ENCODE data around the gene HMGB4.

Gene HMGB4

DNA sequence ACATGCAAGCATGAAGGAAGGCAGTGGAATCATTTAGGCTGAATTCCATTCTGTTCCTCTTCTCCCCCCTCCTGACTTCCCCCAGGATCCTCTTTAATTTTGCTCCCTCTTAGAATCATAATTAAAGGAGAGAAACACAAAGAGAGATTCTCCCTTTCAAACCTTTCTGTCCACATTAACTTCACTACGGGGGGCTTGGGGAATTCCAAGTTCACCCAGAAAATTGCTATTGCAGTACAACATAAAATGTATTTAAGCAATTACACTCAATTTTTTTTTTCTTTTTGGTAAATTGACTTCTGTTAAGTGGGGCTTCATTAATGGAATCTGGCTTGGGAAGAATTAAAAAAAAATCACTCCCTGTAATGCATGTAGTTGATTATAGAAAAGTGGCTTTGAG is 13.4 kb upstream of the HMGB4 start:
- no peaks in the 10 kb centered on the region for H3K4me1 ChIP-seq (ENCODE audit: control insufficient read depth, insufficient read depth, low read length)
- H3K9ac ChIP-seq (ENCODE audit: low read length) = no peak overlapping the region
- H3K9me3 ChIP-seq (ENCODE audit: control insufficient read depth, low read length) = no peaks in the 10 kb centered on the region
- H3K27me3 ChIP-seq (ENCODE audit: control insufficient read depth, insufficient read depth, low read length) = no peaks in the 10 kb centered on the region
- no peak overlapping the region for H3K4me3 ChIP-seq (ENCODE audit: low read length)
- no peaks in the 10 kb centered on the region for H3K36me3 ChIP-seq (ENCODE audit: control insufficient read depth, insufficient read depth, low read length)

DNA sequence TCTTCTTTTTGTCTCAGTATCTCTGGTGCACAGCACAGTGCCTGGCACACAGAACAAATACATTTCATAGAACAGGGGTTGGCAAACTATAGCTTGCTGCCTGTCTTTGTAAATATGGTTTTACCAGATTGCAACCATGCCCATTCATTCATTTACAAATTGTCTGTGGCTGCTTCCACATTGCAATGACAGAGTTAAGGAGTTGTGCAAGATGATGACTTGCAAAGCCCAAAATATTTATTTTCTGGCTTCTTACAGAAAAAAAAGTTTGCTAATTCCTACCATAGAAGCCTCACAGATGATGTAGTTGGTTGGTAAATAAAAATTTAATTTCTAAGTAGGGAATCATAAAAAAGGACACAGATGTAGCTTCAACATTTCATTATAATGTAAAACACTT is 11.2 kb upstream of the HMGB4 start:
- no peak overlapping the region for H3K9ac ChIP-seq (ENCODE audit: low read length)
- no peaks in the 10 kb centered on the region for H3K9me3 ChIP-seq (ENCODE audit: control insufficient read depth, low read length)
- no peaks in the 10 kb centered on the region for H3K4me1 ChIP-seq (ENCODE audit: control insufficient read depth, insufficient read depth, low read length)
- no peak overlapping the region for H3K4me3 ChIP-seq (ENCODE audit: low read length)
- H3K36me3 ChIP-seq (ENCODE audit: control insufficient read depth, insufficient read depth, low read length) = no peaks in the 10 kb centered on the region
- H3K27me3 ChIP-seq (ENCODE audit: control insufficient read depth, insufficient read depth, low read length) = no peaks in the 10 kb centered on the region

DNA sequence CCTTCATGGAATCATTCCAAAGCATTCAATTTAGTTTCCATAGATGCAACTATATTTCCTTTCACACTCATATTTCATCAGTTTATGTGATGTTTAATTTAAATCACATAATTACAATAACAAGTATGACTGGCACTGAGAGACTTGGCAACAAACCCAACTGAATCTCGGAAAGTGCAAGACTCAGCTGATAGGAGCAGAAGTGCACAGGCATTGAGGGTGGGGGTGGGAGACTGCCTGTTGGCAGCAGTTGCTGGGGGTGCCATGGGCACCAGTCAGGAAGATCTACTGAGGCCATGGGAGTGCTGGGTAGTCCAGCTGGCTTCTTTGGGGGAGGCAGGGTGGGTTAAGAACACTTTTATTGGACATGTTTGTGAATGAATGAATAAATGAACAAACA is 10.4 kb upstream of the HMGB4 start:
- Histone ChIP-seq H3K27me3 (ENCODE audit: control insufficient read depth, insufficient read depth, low read length) (no peaks in the 10 kb centered on the region), H3K9ac (ENCODE audit: low read length) (no peak overlapping the region), H3K9me3 (ENCODE audit: control insufficient read depth, low read length) (no peaks in the 10 kb centered on the region), H3K4me3 (ENCODE audit: low read length) (no peak overlapping the region), H3K4me1 (ENCODE audit: control insufficient read depth, insufficient read depth, low read length) (no peaks in the 10 kb centered on the region), H3K36me3 (ENCODE audit: control insufficient read depth, insufficient read depth, low read length) (no peaks in the 10 kb centered on the region)

DNA sequence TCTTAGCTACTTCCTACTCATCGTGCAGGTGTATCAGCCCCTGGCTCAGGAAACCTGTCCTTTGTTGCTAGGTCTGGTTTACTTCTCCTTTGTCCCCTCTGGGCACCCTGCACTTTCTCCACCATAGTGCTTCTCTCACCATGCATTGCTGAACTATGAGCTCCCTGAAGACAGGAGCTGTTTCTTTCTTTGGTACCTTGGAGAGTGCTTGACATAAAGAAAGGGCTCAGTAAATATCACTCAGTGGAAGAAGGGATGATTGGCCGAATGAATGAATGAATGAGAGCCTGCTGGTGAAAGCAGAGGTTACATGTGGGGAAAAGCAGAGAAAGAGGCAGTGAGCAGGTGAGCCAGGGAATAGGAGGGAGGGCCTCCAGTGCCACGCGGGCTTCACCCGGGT is 9.8 kb upstream of the HMGB4 start:
- Histone ChIP-seq H3K9me3 (ENCODE audit: control insufficient read depth, low read length) (no peaks in the 10 kb centered on the region), H3K4me1 (ENCODE audit: control insufficient read depth, insufficient read depth, low read length) (no peaks in the 10 kb centered on the region), H3K36me3 (ENCODE audit: control insufficient read depth, insufficient read depth, low read length) (no peaks in the 10 kb centered on the region), H3K4me3 (ENCODE audit: low read length) (no peak overlapping the region), H3K27me3 (ENCODE audit: control insufficient read depth, insufficient read depth, low read length) (no peaks in the 10 kb centered on the region), H3K9ac (ENCODE audit: low read length) (no peak overlapping the region)

DNA sequence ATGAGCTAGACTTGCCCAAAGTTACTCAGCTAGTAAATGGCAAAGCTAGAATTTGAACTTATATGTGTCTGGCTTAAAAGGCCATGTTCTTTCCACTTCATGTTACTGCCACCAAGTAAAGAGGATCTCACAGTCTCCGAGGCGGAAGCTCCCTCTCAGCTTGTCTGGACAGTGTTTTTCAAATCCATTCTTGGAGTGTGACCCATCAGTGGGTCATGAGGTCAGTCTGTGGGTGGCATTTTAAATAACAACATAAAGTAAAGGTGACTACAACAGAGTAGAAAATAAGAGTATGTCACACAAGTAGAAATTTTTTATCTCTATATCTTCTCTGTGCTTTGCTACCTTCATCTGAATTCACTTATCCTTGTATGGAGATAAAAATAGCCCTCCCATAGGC is 3.2 kb upstream of the HMGB4 start:
- H3K9ac ChIP-seq (ENCODE audit: low read length) = no peak overlapping the region
- H3K27me3 ChIP-seq (ENCODE audit: control insufficient read depth, insufficient read depth, low read length) = no peaks in the 10 kb centered on the region

DNA sequence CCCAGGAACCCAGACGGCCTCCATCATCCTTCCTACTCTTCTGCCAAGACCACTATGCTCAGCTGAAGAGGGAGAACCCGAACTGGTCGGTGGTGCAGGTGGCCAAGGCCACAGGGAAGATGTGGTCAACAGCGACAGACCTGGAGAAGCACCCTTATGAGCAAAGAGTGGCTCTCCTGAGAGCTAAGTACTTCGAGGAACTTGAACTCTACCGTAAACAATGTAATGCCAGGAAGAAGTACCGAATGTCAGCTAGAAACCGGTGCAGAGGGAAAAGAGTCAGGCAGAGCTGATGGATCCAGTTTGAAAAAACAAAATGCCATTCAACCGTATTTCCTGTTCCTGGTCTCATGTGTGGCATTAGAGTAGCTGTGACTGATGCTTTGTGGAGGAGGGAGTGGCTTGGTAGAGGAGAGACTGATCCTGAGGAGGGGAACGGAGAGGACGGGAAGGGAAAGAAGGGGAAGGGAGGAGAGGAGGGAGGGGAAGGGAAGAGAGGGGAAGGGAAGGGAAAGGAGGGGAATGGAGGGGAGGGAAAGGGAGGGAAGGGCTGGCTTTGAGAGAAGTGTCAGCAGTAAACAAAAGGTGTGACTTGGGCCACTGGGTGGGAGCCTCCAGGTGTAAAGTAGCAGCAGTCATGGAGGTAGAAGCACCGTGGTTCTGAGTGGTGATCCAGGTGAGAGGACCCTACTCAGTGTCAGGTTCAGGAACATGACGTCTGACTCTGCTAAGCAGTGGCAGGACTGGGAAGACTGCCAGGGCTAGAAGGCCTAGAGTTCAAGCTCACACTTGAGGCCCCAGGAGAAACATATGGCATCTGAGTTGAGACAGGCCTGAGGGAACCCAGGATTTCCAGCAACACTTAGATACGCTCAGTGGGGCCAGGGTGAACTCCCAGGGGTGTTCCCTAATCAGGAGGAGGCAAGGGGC is 846 bp downstream of the HMGB4 start:
- no peaks in the 10 kb centered on the region for H3K4me1 ChIP-seq (ENCODE audit: control insufficient read depth, insufficient read depth, low read length)
- H3K9ac ChIP-seq (ENCODE audit: low read length) = no peak overlapping the region
- no peaks in the 10 kb centered on the region for H3K36me3 ChIP-seq (ENCODE audit: control insufficient read depth, insufficient read depth, low read length)
- no peaks in the 10 kb centered on the region for H3K27me3 ChIP-seq (ENCODE audit: control insufficient read depth, insufficient read depth, low read length)
- no peak overlapping the region for H3K4me3 ChIP-seq (ENCODE audit: low read length)
- no peaks in the 10 kb centered on the region for H3K9me3 ChIP-seq (ENCODE audit: control insufficient read depth, low read length)

More for the DNA sequence above, 3.2 kb upstream of the HMGB4 start:
- Histone ChIP-seq H3K36me3 (ENCODE audit: control insufficient read depth, insufficient read depth, low read length) (no peaks in the 10 kb centered on the region), H3K4me3 (ENCODE audit: low read length) (no peak overlapping the region), H3K9me3 (ENCODE audit: control insufficient read depth, low read length) (no peaks in the 10 kb centered on the region), H3K4me1 (ENCODE audit: control insufficient read depth, insufficient read depth, low read length) (no peaks in the 10 kb centered on the region)

DNA sequence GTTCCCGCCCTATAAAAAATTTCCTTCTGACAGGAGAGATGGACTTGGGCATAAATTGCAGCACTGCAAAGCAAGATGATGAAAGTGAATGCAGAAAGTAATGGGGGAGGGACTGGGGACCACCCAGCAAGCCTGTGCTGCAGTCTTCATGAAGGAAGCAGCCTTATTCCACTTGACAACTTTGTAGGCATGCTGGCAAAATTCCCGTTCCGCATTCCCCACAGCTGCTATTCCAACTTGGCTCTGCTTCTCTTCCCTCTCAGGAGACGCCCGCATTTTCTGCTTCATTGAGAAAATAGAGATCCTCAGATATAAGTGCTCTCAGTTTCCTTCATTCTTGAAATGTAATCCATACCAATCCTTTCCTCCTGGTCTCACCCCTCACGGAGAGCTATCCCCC is 2.4 kb downstream of the HMGB4 start:
- H3K9ac ChIP-seq (ENCODE audit: low read length) = no peak overlapping the region
- H3K4me1 ChIP-seq (ENCODE audit: control insufficient read depth, insufficient read depth, low read length) = no peaks in the 10 kb centered on the region
- no peaks in the 10 kb centered on the region for H3K27me3 ChIP-seq (ENCODE audit: control insufficient read depth, insufficient read depth, low read length)
- H3K36me3 ChIP-seq (ENCODE audit: control insufficient read depth, insufficient read depth, low read length) = no peaks in the 10 kb centered on the region
- no peaks in the 10 kb centered on the region for H3K9me3 ChIP-seq (ENCODE audit: control insufficient read depth, low read length)
- H3K4me3 ChIP-seq (ENCODE audit: low read length) = no peak overlapping the region

DNA sequence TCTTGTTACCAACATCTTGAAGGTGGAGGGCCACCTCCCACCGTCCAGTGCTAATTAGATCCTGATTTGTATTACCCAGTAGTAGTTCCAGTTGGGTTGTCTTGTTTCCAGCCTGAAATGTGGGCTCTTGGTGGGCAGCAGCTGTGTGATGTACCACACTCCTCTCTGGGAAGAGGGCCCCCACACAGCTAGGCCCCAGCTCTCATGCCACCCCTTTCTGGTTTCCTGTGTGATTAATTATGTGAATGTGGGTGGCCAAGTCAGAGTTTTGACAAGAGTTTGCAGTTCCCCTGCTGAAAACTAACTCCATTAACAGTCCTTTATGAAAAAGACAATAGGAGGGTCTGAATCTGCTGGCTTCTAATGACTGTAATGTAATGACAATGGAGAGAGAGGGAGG is 3.8 kb downstream of the HMGB4 start:
- Histone ChIP-seq H3K27me3 (ENCODE audit: control insufficient read depth, insufficient read depth, low read length) (no peaks in the 10 kb centered on the region), H3K4me1 (ENCODE audit: control insufficient read depth, insufficient read depth, low read length) (no peaks in the 10 kb centered on the region), H3K36me3 (ENCODE audit: control insufficient read depth, insufficient read depth, low read length) (no peaks in the 10 kb centered on the region), H3K9me3 (ENCODE audit: control insufficient read depth, low read length) (no peaks in the 10 kb centered on the region), H3K4me3 (ENCODE audit: low read length) (no peak overlapping the region), H3K9ac (ENCODE audit: low read length) (no peak overlapping the region)

DNA sequence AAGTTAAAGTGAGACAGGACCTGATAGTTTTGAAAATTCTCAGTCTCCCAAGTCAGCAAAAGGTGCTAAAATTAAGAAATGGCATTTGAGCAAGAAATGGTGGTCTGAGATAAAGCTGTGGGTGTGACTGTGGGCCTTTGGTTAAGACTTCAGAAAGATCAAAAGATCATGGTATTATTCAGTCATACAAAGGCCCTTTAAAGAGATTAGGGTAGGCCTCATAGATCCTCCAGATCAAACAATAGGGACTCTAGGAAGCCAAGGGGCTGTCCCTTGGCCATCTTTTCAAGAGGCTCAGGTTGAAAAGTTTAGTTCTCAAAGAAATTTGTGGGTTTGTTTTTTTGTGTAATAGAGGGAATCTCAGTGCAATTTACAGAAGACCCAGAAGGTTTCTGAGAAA is 8.4 kb downstream of the HMGB4 start:
- H3K27me3 ChIP-seq (ENCODE audit: control insufficient read depth, insufficient read depth, low read length) = no peaks in the 10 kb centered on the region
- no peak overlapping the region for H3K4me3 ChIP-seq (ENCODE audit: low read length)
- H3K4me1 ChIP-seq (ENCODE audit: control insufficient read depth, insufficient read depth, low read length) = no peaks in the 10 kb centered on the region
- H3K9ac ChIP-seq (ENCODE audit: low read length) = no peak overlapping the region
- no peaks in the 10 kb centered on the region for H3K36me3 ChIP-seq (ENCODE audit: control insufficient read depth, insufficient read depth, low read length)
- no peaks in the 10 kb centered on the region for H3K9me3 ChIP-seq (ENCODE audit: control insufficient read depth, low read length)

DNA sequence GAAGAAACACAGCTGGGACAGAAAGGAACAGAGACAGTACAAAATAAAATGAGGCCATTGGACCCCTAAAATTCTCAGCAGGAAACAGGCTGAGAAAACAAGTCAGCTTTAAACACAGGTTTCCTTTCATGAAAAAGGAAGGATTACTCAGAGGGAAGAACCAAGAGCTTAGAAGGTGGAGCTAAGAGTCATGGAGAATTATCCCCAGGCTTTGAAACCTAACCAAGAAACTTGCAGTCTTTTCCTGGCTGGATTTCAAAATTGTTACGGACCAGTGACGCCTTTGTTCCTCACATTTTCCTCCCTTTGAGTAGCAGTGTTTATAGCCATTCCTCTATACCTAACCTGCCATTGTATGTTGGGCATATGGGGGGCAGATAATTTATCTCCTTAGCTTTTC is 8.8 kb downstream of the HMGB4 start:
- no peak overlapping the region for H3K4me3 ChIP-seq (ENCODE audit: low read length)
- no peak overlapping the region for H3K9ac ChIP-seq (ENCODE audit: low read length)
- H3K4me1 ChIP-seq (ENCODE audit: control insufficient read depth, insufficient read depth, low read length) = no peaks in the 10 kb centered on the region
- no peaks in the 10 kb centered on the region for H3K36me3 ChIP-seq (ENCODE audit: control insufficient read depth, insufficient read depth, low read length)
- no peaks in the 10 kb centered on the region for H3K9me3 ChIP-seq (ENCODE audit: control insufficient read depth, low read length)
- no peaks in the 10 kb centered on the region for H3K27me3 ChIP-seq (ENCODE audit: control insufficient read depth, insufficient read depth, low read length)

DNA sequence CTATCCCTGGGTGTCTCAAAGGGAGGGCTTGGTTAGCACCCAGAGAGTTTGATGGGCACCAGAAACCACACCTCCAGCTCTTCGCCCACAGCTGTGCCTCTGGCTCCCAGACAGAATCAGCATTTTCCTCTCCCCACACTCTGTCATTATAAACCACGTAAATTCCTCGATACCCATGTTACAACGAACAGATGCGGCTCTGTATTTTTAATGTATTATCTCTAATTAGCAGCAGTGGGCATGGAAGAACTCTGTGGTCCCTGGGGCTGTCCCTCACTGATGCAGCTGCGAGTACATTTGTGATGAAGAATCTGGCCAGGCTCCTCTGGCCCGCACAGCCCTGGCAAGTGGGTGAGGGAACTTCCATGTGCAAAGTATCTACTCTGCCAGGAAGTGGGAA is 10.8 kb downstream of the HMGB4 start:
- Histone ChIP-seq H3K4me3 (ENCODE audit: low read length) (no peak overlapping the region), H3K9ac (ENCODE audit: low read length) (no peak overlapping the region), H3K27me3 (ENCODE audit: control insufficient read depth, insufficient read depth, low read length) (peaks cover 4% of the 10 kb centered on the region), H3K9me3 (ENCODE audit: control insufficient read depth, low read length) (no peaks in the 10 kb centered on the region), H3K4me1 (ENCODE audit: control insufficient read depth, insufficient read depth, low read length) (no peaks in the 10 kb centered on the region), H3K36me3 (ENCODE audit: control insufficient read depth, insufficient read depth, low read length) (no peaks in the 10 kb centered on the region)

DNA sequence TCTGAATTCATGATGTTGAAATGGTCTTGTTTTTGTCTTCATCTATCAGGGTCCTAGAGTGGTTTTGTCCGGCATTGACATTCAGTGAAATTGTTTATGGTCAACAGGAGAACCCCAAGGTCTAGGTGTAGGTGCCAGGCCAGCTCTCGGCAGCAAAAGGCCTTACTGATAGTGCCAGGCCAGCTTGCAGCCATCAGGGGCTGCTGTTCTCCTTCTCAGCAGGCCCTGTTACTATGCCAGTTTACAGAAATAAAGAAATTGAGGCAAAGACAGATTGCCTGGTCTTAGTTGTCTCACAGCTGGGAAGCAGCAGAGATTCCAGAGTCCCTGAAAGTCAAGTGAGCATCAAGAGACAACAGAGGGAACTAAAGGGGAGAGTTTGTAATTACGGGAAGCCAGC is 12.0 kb downstream of the HMGB4 start:
- Histone ChIP-seq H3K4me3 (ENCODE audit: low read length) (no peak overlapping the region), H3K36me3 (ENCODE audit: control insufficient read depth, insufficient read depth, low read length) (no peaks in the 10 kb centered on the region), H3K9ac (ENCODE audit: low read length) (no peak overlapping the region), H3K9me3 (ENCODE audit: control insufficient read depth, low read length) (no peaks in the 10 kb centered on the region), H3K4me1 (ENCODE audit: control insufficient read depth, insufficient read depth, low read length) (no peaks in the 10 kb centered on the region), H3K27me3 (ENCODE audit: control insufficient read depth, insufficient read depth, low read length) (peaks cover 4% of the 10 kb centered on the region)
